Measurements from ENCODE around the gene TMEM132C.

The TMEM132C gene

GRCh38 chr12:128724468-128725046, 457.6 kb downstream of the TMEM132C start:
- no peak for TF ChIP-seq CTCF (IDR thresholded peaks at IDR 0.05; ENCODE audit: low read depth, low read length, poor library complexity, severe bottlenecking)
- no peak for TF ChIP-seq EZH2phosphoT487 (IDR thresholded peaks at IDR 0.05; ENCODE audit: borderline replicate concordance, low read length)
- Histone ChIP-seq H3K27ac (ENCODE audit: low read depth, low read length) (no peak overlapping the region), H3K79me2 (ENCODE audit: control insufficient read depth, low read length) (no peaks in the 10 kb centered on the region), H3K9me2 (replicated peaks; ENCODE audit: control insufficient read depth, low read length) (no peaks in the 10 kb centered on the region), H3K27me3 (ENCODE audit: control insufficient read depth, low read length) (no peaks in the 10 kb centered on the region), H3K4me3 (ENCODE audit: low read length) (peak overlapping the region; percentile 5; the same call in 1 of the 2 replicates), H3K36me3 (ENCODE audit: control insufficient read depth, low read length) (no peaks in the 10 kb centered on the region), H3F3A (ENCODE audit: control insufficient read depth, insufficient read depth) (no peaks in the 10 kb centered on the region), H3K9me3 (ENCODE audit: control insufficient read depth, insufficient read depth, low read length) (no peaks in the 10 kb centered on the region), H3K4me1 (ENCODE audit: control insufficient read depth, low read length) (peaks cover 15% of the 10 kb centered on the region), H3K4me2 (ENCODE audit: low read length) (peak overlapping the region; percentile 17), H4K20me1 (ENCODE audit: control insufficient read depth, insufficient read depth, low read depth, low read length) (no peaks in the 10 kb centered on the region)

GRCh38 chr12:128726886-128727285, 459.9 kb downstream of the TMEM132C start:
- Histone ChIP-seq H3K36me3 (ENCODE audit: control insufficient read depth, low read length) (no peaks in the 10 kb centered on the region), H3K27ac (ENCODE audit: low read depth, low read length) (no peak overlapping the region), H3K9me3 (ENCODE audit: control insufficient read depth, insufficient read depth, low read length) (no peaks in the 10 kb centered on the region), H3K4me3 (ENCODE audit: low read length) (no peak overlapping the region), H3K4me2 (ENCODE audit: low read length) (no peak overlapping the region), H4K20me1 (ENCODE audit: control insufficient read depth, insufficient read depth, low read depth, low read length) (no peaks in the 10 kb centered on the region), H3K27me3 (ENCODE audit: control insufficient read depth, low read length) (peaks cover 4% of the 10 kb centered on the region; the same call in 1 of the 2 replicates), H3F3A (ENCODE audit: control insufficient read depth, insufficient read depth) (no peaks in the 10 kb centered on the region), H3K4me1 (ENCODE audit: control insufficient read depth, low read length) (peaks cover 15% of the 10 kb centered on the region), H3K9me2 (replicated peaks; ENCODE audit: control insufficient read depth, low read length) (no peaks in the 10 kb centered on the region), H3K79me2 (ENCODE audit: control insufficient read depth, low read length) (no peaks in the 10 kb centered on the region)
- no peak for TF ChIP-seq EZH2phosphoT487 (IDR thresholded peaks at IDR 0.05; ENCODE audit: borderline replicate concordance, low read length)

GRCh38 chr12:128727461-128727860, 460.5 kb downstream of the TMEM132C start:
- Histone ChIP-seq H3K4me2 (ENCODE audit: low read length) (no peak overlapping the region), H3K27ac (ENCODE audit: low read depth, low read length) (no peak overlapping the region), H3K4me3 (ENCODE audit: low read length) (no peak overlapping the region), H3F3A (ENCODE audit: control insufficient read depth, insufficient read depth) (no peaks in the 10 kb centered on the region), H3K79me2 (ENCODE audit: control insufficient read depth, low read length) (no peaks in the 10 kb centered on the region), H3K9me3 (ENCODE audit: control insufficient read depth, insufficient read depth, low read length) (no peaks in the 10 kb centered on the region), H3K27me3 (ENCODE audit: control insufficient read depth, low read length) (peaks cover 4% of the 10 kb centered on the region; the same call in 1 of the 2 replicates), H3K4me1 (ENCODE audit: control insufficient read depth, low read length) (peaks cover 15% of the 10 kb centered on the region), H3K9me2 (replicated peaks; ENCODE audit: control insufficient read depth, low read length) (no peaks in the 10 kb centered on the region), H4K20me1 (ENCODE audit: control insufficient read depth, insufficient read depth, low read depth, low read length) (no peaks in the 10 kb centered on the region), H3K36me3 (ENCODE audit: control insufficient read depth, low read length) (no peaks in the 10 kb centered on the region)
- TF ChIP-seq EZH2phosphoT487 (IDR thresholded peaks at IDR 0.05; ENCODE audit: borderline replicate concordance, low read length): no peak
- TF ChIP-seq CTCF (IDR thresholded peaks at IDR 0.05; ENCODE audit: low read depth, low read length, poor library complexity, severe bottlenecking): no peak

- Histone ChIP-seq H3K36me3 (ENCODE audit: control insufficient read depth, low read length) (no peaks in the 10 kb centered on the region), H3K4me1 (ENCODE audit: control insufficient read depth, low read length) (peaks cover 15% of the 10 kb centered on the region), H3K27me3 (ENCODE audit: control insufficient read depth, low read length) (peaks cover 5% of the 10 kb centered on the region; the same call in 1 of the 2 replicates), H4K20me1 (ENCODE audit: control insufficient read depth, insufficient read depth, low read depth, low read length) (no peaks in the 10 kb centered on the region), H3K9me3 (ENCODE audit: control insufficient read depth, insufficient read depth, low read length) (no peaks in the 10 kb centered on the region), H3F3A (ENCODE audit: control insufficient read depth, insufficient read depth) (no peaks in the 10 kb centered on the region), H3K79me2 (ENCODE audit: control insufficient read depth, low read length) (no peaks in the 10 kb centered on the region), H3K4me2 (ENCODE audit: low read length) (no peak overlapping the region), H3K4me3 (ENCODE audit: low read length) (no peak overlapping the region), H3K27ac (ENCODE audit: low read depth, low read length) (no peak overlapping the region), H3K9me2 (replicated peaks; ENCODE audit: control insufficient read depth, low read length) (no peaks in the 10 kb centered on the region)
- TF ChIP-seq EZH2phosphoT487 (IDR thresholded peaks at IDR 0.05; ENCODE audit: borderline replicate concordance, low read length): no peak
- TF ChIP-seq CTCF (IDR thresholded peaks at IDR 0.05; ENCODE audit: low read depth, low read length, poor library complexity, severe bottlenecking): no peak
These were observed 461.0 kb downstream of the TMEM132C start for GRCh38 chr12:128727999-128728398.

Data from DOHH2 (cell line).